BJ (cell line): ENCODE measurements around the gene GOLPH3. TPM values are rescaled to one million over a fixed set of nuclear protein-coding genes. Genes with fewer than 3 reads are reported as not detected.

Experiments used
- CTCF ChIA-PET: fragments of 350-600 bp; formaldehyde crosslinking; extraction: SDS; loops from one replicate; lab custom pipeline; 2021; ENCODE audit warnings: antibody characterized with exemption, inconsistent platforms; lab: Yijun Ruan, JAX
- POLR2A ChIA-PET: fragments of 300-600 bp; sonication (Branson Sonifier 250); formaldehyde crosslinking; extraction: SDS; loops from one replicate; lab custom pipeline; 2021; ENCODE audit warnings: antibody characterized with exemption; lab: Charles Lee
- DNase-seq: peaks from one replicate; pipeline ENCODE4 v3.0.0-alpha.2; 2011; ENCODE audit warnings: low read depth
- H3K27me3 ChIP-seq: 2 replicates; pipeline ENCODE4 v1.6.0; 2011; ENCODE audit warnings: low read length; ENCODE audit not compliant: control insufficient read depth, insufficient read depth
- H3K36me3 ChIP-seq: 2 replicates; pipeline ENCODE4 v1.5.1; 2011; ENCODE audit warnings: low read length; ENCODE audit not compliant: control insufficient read depth, insufficient read depth
- H3K4me3 ChIP-seq: 2 replicates; pipeline ENCODE4 v1.5.1; 2011; ENCODE audit warnings: low read depth, mild to moderate bottlenecking, control low read depth, low read length
- polyA plus RNA-seq: library from polyadenylated mRNA; depleted of rRNA; stranded (reverse); fragments of >200 nt; gene quantifications from 2 replicates; pipeline ENCODE4 v1.2.3, GENCODE V29; 2011
- TF ChIP-seq, protein P1 (sequence below): IDR thresholded peaks from 2 replicates; pipeline ENCODE4 v1.5.1; 2011; ENCODE audit warnings: low read depth, mild to moderate bottlenecking, control low read depth, inconsistent platforms, low read length, moderate library complexity; ENCODE audit not compliant: insufficient read depth

Gene GOLPH3
- polyA plus RNA-seq, 1 experiment: 53.9 TPM

DNA sequence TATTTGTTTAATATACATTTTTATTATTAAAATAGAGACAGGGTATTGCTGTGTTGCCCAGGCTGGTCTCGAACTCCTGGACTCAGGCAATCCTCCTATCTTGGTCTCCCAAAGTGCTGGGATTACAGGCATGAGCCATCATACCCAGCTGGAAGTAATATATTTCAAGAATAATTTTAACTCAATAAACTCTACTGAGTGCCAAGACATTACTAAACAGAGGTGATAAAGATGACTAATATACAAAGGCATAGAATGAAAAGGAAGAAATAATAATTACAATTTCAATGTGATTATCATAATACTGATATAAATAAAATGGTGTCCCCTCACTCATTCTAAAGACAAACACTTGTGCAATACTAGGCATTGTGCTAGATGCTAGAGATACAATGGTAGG is 13.9 kb downstream of the GOLPH3 start:
- POLR2A ChIA-PET: no interaction called here
- Histone ChIP-seq H3K4me3 (no peak overlapping the region), H3K36me3 (peaks cover 1% of the 10 kb centered on the region), H3K27me3 (no peaks in the 10 kb centered on the region)
- CTCF ChIA-PET: no interaction called here
- no peak for DNase-seq
- TF ChIP-seq, protein P1, sequence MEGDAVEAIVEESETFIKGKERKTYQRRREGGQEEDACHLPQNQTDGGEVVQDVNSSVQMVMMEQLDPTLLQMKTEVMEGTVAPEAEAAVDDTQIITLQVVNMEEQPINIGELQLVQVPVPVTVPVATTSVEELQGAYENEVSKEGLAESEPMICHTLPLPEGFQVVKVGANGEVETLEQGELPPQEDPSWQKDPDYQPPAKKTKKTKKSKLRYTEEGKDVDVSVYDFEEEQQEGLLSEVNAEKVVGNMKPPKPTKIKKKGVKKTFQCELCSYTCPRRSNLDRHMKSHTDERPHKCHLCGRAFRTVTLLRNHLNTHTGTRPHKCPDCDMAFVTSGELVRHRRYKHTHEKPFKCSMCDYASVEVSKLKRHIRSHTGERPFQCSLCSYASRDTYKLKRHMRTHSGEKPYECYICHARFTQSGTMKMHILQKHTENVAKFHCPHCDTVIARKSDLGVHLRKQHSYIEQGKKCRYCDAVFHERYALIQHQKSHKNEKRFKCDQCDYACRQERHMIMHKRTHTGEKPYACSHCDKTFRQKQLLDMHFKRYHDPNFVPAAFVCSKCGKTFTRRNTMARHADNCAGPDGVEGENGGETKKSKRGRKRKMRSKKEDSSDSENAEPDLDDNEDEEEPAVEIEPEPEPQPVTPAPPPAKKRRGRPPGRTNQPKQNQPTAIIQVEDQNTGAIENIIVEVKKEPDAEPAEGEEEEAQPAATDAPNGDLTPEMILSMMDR: no peak

DNA sequence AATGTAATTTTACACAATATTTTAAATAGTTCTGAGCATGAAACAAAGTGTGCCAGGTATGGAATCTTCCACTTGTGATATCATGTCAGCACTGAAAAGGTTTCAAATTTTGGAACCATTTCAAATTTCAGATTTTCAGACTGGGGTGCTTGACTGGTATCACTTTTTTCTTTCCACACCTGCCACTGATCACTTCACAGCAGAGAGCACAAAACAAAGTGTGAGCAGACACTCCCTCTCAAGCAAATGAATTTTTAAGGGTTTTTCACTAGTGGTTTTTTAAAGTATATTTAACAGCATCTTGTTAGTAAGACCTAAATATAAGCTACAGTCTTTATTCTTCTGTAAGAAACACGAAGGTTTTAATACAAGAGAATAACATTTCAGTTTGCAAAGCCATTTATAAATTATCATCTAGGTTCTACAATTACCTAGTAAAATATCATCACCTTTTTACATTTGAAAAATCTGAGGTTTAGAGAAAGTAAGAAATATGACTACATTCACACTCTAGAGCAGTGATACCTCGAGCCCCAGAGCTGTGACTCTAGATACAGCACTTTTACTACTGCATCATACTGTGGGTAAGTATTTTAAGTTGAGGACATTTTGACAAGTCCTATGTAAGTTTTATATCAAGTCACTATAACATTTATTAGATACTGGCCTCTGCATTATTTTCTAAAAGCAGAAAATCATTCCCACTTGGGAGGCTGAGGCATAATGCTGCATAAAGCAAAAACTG is 14.6 kb downstream of the GOLPH3 start:
- CTCF ChIA-PET: no interaction called here
- Histone ChIP-seq H3K27me3 (no peaks in the 10 kb centered on the region), H3K4me3 (no peak overlapping the region), H3K36me3 (peaks cover 1% of the 10 kb centered on the region)
- POLR2A ChIA-PET: no interaction called here
- no peak for DNase-seq
- TF ChIP-seq, protein P1: no peak

DNA sequence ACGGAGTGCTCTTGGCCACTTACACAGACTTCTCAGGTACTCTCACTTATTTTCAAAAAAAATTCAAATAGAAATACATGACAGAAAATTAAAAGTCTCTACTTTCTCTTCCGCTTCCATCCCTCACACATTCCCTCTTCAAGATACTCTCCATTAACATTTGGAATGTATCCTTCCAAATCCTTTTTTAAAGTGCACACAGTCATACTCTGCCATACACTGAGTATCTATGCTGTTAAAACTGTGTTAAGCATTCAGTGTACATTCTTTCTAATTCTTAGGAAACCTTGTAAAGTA is 15.5 kb downstream of the GOLPH3 start:
- CTCF ChIA-PET: interaction anchor here (0.6 kb wide), 1 partner anchor 170 kb away, joined by 3 read pairs; no protein-coding TSS in a partner anchor
- TF ChIP-seq, protein P1: no peak
- POLR2A ChIA-PET: no interaction called here
- Histone ChIP-seq H3K4me3 (no peak overlapping the region), H3K27me3 (no peaks in the 10 kb centered on the region), H3K36me3 (peaks cover 1% of the 10 kb centered on the region)
- no peak for DNase-seq

DNA sequence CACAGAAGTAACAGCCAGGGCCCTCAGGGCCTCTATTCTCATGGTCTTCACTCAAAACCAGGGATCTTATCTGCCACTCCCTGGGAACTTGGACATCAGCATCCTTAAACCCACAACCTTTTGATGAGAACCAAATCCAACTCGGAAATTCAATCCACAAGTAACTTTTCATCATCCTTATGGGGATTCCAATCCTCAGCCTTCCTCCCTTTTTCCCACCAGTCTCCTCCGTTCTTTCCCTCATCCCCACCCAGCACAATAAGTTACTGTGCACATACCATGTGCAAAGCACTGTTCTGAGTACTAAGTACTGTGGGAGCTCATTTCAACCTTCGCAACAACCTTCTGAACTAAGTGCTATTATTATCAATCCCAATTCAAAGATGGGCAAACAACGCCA is 17.0 kb downstream of the GOLPH3 start:
- POLR2A ChIA-PET: no interaction called here
- H3K36me3 ChIP-seq: peaks cover 1% of the 10 kb centered on the region

DNA sequence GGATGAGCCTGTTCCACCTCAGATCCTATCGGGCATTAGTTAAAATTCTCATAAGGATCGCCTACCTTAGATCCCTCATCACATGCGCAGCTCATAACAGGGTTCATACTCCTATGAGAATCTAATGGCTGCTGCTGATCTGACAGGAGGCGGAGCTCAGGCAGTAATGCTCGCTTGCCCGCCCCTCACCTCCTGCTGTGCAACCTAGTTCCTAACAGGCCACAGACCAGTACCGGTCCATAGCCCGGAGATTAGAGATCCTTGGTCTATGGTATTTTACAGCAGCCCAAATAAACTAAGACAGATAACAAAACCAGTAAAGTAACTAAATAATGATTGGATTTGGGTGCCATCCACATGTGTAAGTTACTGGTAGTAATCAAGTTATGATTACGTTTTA is 17.5 kb downstream of the GOLPH3 start:
- DNase-seq: no peak
- POLR2A ChIA-PET: interaction anchor here (0.6 kb wide), 1 partner anchor 151 kb away, joined by 4 read pairs; no protein-coding TSS in a partner anchor
- H3K36me3 ChIP-seq: peaks cover 1% of the 10 kb centered on the region
- no peaks in the 10 kb centered on the region for H3K27me3 ChIP-seq
- CTCF ChIA-PET: interaction anchor here (0.6 kb wide), 1 partner anchor 64 kb away, joined by 3 read pairs; no protein-coding TSS in a partner anchor
- TF ChIP-seq, protein P1: no peak
- H3K4me3 ChIP-seq: no peak overlapping the region

More for the DNA sequence above, 17.0 kb downstream of the GOLPH3 start:
- TF ChIP-seq, protein P1: no peak
- Histone ChIP-seq H3K27me3 (no peaks in the 10 kb centered on the region), H3K4me3 (no peak overlapping the region)
- CTCF ChIA-PET: no interaction called here
- DNase-seq: no peak
